HCT116 (cell line): Measurements from ENCODE around the gene FAM118A. TPM values are rescaled to one million over a fixed set of nuclear protein-coding genes. Genes with fewer than 3 reads are reported as not detected.
"Not testable (repeated sequence)": the region's sequence is repeated elsewhere in the genome, so short reads cannot be mapped to it uniquely, and the experiment has no call there.

Experiments
- ATAC-seq: fragments of 200-7000 bp; cut with Tn5 transposase; 2 replicates; pipeline ENCODE4 v1.9.1; 2020; ENCODE audit warnings: mild to moderate bottlenecking, moderate library complexity
- BruUV-seq: library from RNA; stranded (reverse); fragments of 400-500 nt; replicated peaks from 2 replicates; lab custom pipeline; 2021; lab: Mats Ljungman, UMichigan
- CTCF ChIA-PET: fragments of 300-600 bp; sonication (Branson Sonifier 250); formaldehyde crosslinking; loops from one replicate; lab custom pipeline; 2021; ENCODE audit warnings: antibody characterized with exemption; lab: Charles Lee
- POLR2A ChIA-PET: fragments of 300-600, 350-600 bp; sonication (Branson Sonifier 250); formaldehyde crosslinking; loops from one replicate; lab custom pipeline; 2021; ENCODE audit warnings: antibody characterized with exemption; lab: Charles Lee
- RAD21 ChIA-PET, 2 experiments: fragments of 300-600 bp; sonication (Branson Sonifier 250); formaldehyde crosslinking; loops; one replicate each; lab custom pipeline; 2023; ENCODE audit warnings: low total read pairs in 2 of 2; ENCODE audit not compliant: uncharacterized antibody in 2 of 2, unreplicated experiment in 2 of 2, low non-redundant PET in 1 of 2; lab: Charles Lee
- DNase-seq: peaks from one replicate; pipeline ENCODE4 v3.0.0-alpha.2; 2010; ENCODE audit warnings: low read depth, low spot score
- H2AFZ ChIP-seq: fragments of 200-600 bp; shearing (Covaris generic), sonication (generic); 2 replicates; pipeline ENCODE4 v1.6.1; 2017; ENCODE audit warnings: low read depth, mixed run types, mixed read lengths, antibody characterized with exemption, low read length; ENCODE audit not compliant: poor library complexity, severe bottlenecking
- H3K27ac ChIP-seq: 2 replicates; pipeline ENCODE4 v1.5.1; 2012; ENCODE audit warnings: low read depth, low read length
- H3K27me3 ChIP-seq: fragments of 200-600 bp; sonication (generic); 2 replicates; pipeline ENCODE4 v1.6.1; 2016; ENCODE audit warnings: mixed run types, low read length, mixed read lengths; ENCODE audit not compliant: insufficient read depth
- H3K36me3 ChIP-seq, 2 experiments: fragments of 200-500 bp in 1 of 2; fragments of 200-600 bp in 1 of 2; sonication (Bioruptor generic) in 1 of 2; sonication (generic) in 1 of 2; 2 replicates each; pipeline versions ENCODE4 v1.5.1 to v1.6.1; 2014 to 2016; ENCODE audit warnings: low read length in 2 of 2, inconsistent platforms in 1 of 2, mixed read lengths in 1 of 2, mixed run types in 1 of 2; ENCODE audit not compliant: insufficient read depth in 2 of 2, control insufficient read depth in 1 of 2
- H3K4me1 ChIP-seq, 2 experiments: fragments of 200-600 bp in 1 of 2; sonication (generic) in 1 of 2; 2 replicates each; pipeline versions ENCODE4 v1.5.1 to v1.6.1; 2012 to 2017; ENCODE audit warnings: low read length in 2 of 2, inconsistent platforms in 1 of 2, mild to moderate bottlenecking in 1 of 2, mixed read lengths in 1 of 2, mixed run types in 1 of 2, moderate library complexity in 1 of 2; ENCODE audit not compliant: insufficient read depth in 2 of 2, control insufficient read depth in 1 of 2
- H3K4me2 ChIP-seq: fragments of 200-600 bp; sonication (generic); 2 replicates; pipeline ENCODE4 v1.6.1; 2017; ENCODE audit warnings: mixed run types, low read length, mixed read lengths
- H3K4me3 ChIP-seq, 2 experiments: fragments of 200-600 bp in 1 of 2; sonication (generic) in 1 of 2; replicated peaks in 1 of 2; 2 replicates each; pipeline ENCODE4 v1.5.1; 2011 to 2016; ENCODE audit warnings: low read length in 2 of 2, control low read depth in 1 of 2, low read depth in 1 of 2, mild to moderate bottlenecking in 1 of 2, mixed read lengths in 1 of 2, mixed run types in 1 of 2
- H3K79me2 ChIP-seq: fragments of 200-600 bp; sonication (generic); 2 replicates; pipeline ENCODE4 v1.6.1; 2017; ENCODE audit warnings: mild to moderate bottlenecking, mixed run types, low read length, moderate library complexity, mixed read lengths; ENCODE audit not compliant: insufficient read depth
- H3K9ac ChIP-seq: fragments of 200-600 bp; sonication (generic); 2 replicates; pipeline ENCODE4 v1.6.1; 2016; ENCODE audit warnings: low read length, mixed read lengths
- H3K9me2 ChIP-seq: fragments of 200-600 bp; sonication (generic), shearing (Covaris generic); 2 replicates; pipeline ENCODE4 v1.6.1; 2017; ENCODE audit warnings: mixed run types, mild to moderate bottlenecking, moderate library complexity; ENCODE audit not compliant: insufficient read depth
- H3K9me3 ChIP-seq, 2 experiments: fragments of 200-500 bp in 1 of 2; fragments of 200-600 bp in 1 of 2; sonication (Bioruptor generic) in 1 of 2; sonication (generic) in 1 of 2; 2 replicates each; pipeline ENCODE4 v1.6.1; 2014 to 2017; ENCODE audit warnings: low read length in 2 of 2, mixed read lengths in 2 of 2, inconsistent platforms in 1 of 2, low read depth in 1 of 2, mild to moderate bottlenecking in 1 of 2, mixed run types in 1 of 2, moderate library complexity in 1 of 2; ENCODE audit not compliant: control insufficient read depth in 1 of 2, insufficient read depth in 1 of 2
- H4K20me1 ChIP-seq: fragments of 200-600 bp; sonication (generic), shearing (Covaris generic); 2 replicates; pipeline ENCODE4 v1.6.1; 2017; ENCODE audit warnings: mixed run types, mild to moderate bottlenecking, moderate library complexity; ENCODE audit not compliant: insufficient read depth
- CBX3 ChIP-seq: IDR thresholded peaks from 2 replicates; pipeline ENCODE4 v1.6.1; 2012; ENCODE audit warnings: low read depth
- CEBPB ChIP-seq: IDR thresholded peaks from 2 replicates; pipeline ENCODE4 v1.6.1; 2012; ENCODE audit warnings: low read depth
- EGR1 ChIP-seq: IDR thresholded peaks from 2 replicates; pipeline ENCODE4 v1.6.1; 2012; ENCODE audit warnings: low read depth
- ELF1 ChIP-seq: IDR thresholded peaks from 2 replicates; pipeline ENCODE4 v1.6.1; 2012; ENCODE audit warnings: low read depth, borderline replicate concordance
- EZH2 ChIP-seq: fragments of 200-600 bp; sonication (generic); IDR thresholded peaks from 2 replicates; pipeline ENCODE4 v1.6.1; 2017; ENCODE audit warnings: antibody characterized with exemption, mixed run types
- EZH2phosphoT487 ChIP-seq: fragments of 200-600 bp; IDR thresholded peaks from 2 replicates; pipeline ENCODE4 v1.6.1; 2018; ENCODE audit warnings: antibody characterized with exemption, borderline replicate concordance
- JUND ChIP-seq: IDR thresholded peaks from 2 replicates; pipeline ENCODE4 v1.6.1; 2012
- POLR2A ChIP-seq: IDR thresholded peaks from 2 replicates; pipeline ENCODE4 v1.7.0; 2011; ENCODE audit warnings: borderline replicate concordance; ENCODE audit not compliant: insufficient read depth, insufficient read length; ENCODE audit errors: extremely low read depth
- RAD21 ChIP-seq: IDR thresholded peaks from 2 replicates; pipeline ENCODE4 v1.6.1; 2012; ENCODE audit warnings: low read depth, mild to moderate bottlenecking
- SP1 ChIP-seq: IDR thresholded peaks from 2 replicates; pipeline ENCODE4 v1.6.1; 2012; ENCODE audit warnings: low read depth
- SRF ChIP-seq: IDR thresholded peaks from 2 replicates; pipeline ENCODE4 v1.6.1; 2012; ENCODE audit warnings: low read depth
- ZFX ChIP-seq: fragments of 450-650 bp; IDR thresholded peaks from 2 replicates; pipeline ENCODE4 v1.6.1; 2017
- ZNF274 ChIP-seq: fragments of 200-500 bp; sonication (Bioruptor generic); IDR thresholded peaks from 2 replicates; pipeline ENCODE4 v1.6.1; 2014; ENCODE audit warnings: mild to moderate bottlenecking, low read depth, low read length, inconsistent platforms
- intact Hi-C: fragments of 100-400 bp; cut with micrococcal nuclease; formaldehyde crosslinking; loops from 2 replicates; pipeline ENCODE4 v1.10.0; 2022
- total RNA-seq: library from RNA; stranded (reverse); gene quantifications from one replicate; pipeline ENCODE4 v1.2.1, GENCODE V29; 2021; ENCODE audit not compliant: unreplicated experiment
- TF ChIP-seq, protein P1 (sequence below): IDR thresholded peaks from 2 replicates; pipeline ENCODE4 v1.6.1; 2011; ENCODE audit warnings: mild to moderate bottlenecking, low read length, moderate library complexity; ENCODE audit not compliant: insufficient replicate concordance; ENCODE audit errors: extremely low read depth
- TF ChIP-seq, protein P2 (sequence below): IDR thresholded peaks from 2 replicates; pipeline ENCODE4 v1.6.1; 2012; ENCODE audit warnings: low read depth
- TF ChIP-seq, protein P3 (sequence below): IDR thresholded peaks from 2 replicates; pipeline ENCODE4 v1.6.1; 2012

The FAM118A gene
- total RNA-seq, 1 experiment from 2014 or later = 43.2 TPM

DNA sequence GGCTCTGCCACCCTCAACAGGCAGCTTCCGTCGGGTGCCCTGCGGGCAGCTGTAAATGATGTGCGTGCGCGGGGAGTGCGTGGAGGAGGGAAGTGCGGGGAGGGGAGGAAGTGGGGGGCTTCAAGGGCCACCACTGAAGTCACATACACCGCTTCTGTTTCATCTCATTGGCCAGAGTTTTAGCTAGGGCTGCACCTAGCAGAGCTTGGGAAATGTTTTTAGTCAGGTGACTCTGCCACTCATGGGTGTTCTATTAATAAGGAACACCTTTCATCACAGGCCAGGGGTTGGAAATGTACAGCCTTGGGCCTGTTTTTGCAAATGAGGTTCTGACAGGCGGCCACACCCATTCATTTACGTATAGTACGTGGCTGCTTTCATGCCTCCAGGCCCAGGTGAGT, 14.6 kb downstream of the FAM118A start:
- ChIA-PET RAD21 (no interaction called here), POLR2A (no interaction called here), CTCF (no interaction called here)
- intact Hi-C loops = no loop called here
- H4K20me1 ChIP-seq = no peaks in the 10 kb centered on the region; the same call in 1 of the 2 replicates
- H3K4me1 ChIP-seq = no peaks in the 10 kb centered on the region
- H3K36me3 ChIP-seq = peaks cover 24 to 26% of the 10 kb centered on the region in 2 experiments; a peak in 3 of 4 replicates
- TF ChIP-seq RAD21 (no peak), CBX3 (no peak), CEBPB (no peak), ZFX (no peak), POLR2A (no peak), EGR1 (no peak), ELF1 (no peak), SP1 (no peak), EZH2 (no peak), EZH2phosphoT487 (no peak), SRF (no peak), ZNF274 (no peak), JUND (no peak)
- TF ChIP-seq, protein P1, sequence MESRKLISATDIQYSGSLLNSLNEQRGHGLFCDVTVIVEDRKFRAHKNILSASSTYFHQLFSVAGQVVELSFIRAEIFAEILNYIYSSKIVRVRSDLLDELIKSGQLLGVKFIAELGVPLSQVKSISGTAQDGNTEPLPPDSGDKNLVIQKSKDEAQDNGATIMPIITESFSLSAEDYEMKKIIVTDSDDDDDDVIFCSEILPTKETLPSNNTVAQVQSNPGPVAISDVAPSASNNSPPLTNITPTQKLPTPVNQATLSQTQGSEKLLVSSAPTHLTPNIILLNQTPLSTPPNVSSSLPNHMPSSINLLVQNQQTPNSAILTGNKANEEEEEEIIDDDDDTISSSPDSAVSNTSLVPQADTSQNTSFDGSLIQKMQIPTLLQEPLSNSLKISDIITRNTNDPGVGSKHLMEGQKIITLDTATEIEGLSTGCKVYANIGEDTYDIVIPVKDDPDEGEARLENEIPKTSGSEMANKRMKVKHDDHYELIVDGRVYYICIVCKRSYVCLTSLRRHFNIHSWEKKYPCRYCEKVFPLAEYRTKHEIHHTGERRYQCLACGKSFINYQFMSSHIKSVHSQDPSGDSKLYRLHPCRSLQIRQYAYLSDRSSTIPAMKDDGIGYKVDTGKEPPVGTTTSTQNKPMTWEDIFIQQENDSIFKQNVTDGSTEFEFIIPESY = no peak
- TF ChIP-seq, protein P2, sequence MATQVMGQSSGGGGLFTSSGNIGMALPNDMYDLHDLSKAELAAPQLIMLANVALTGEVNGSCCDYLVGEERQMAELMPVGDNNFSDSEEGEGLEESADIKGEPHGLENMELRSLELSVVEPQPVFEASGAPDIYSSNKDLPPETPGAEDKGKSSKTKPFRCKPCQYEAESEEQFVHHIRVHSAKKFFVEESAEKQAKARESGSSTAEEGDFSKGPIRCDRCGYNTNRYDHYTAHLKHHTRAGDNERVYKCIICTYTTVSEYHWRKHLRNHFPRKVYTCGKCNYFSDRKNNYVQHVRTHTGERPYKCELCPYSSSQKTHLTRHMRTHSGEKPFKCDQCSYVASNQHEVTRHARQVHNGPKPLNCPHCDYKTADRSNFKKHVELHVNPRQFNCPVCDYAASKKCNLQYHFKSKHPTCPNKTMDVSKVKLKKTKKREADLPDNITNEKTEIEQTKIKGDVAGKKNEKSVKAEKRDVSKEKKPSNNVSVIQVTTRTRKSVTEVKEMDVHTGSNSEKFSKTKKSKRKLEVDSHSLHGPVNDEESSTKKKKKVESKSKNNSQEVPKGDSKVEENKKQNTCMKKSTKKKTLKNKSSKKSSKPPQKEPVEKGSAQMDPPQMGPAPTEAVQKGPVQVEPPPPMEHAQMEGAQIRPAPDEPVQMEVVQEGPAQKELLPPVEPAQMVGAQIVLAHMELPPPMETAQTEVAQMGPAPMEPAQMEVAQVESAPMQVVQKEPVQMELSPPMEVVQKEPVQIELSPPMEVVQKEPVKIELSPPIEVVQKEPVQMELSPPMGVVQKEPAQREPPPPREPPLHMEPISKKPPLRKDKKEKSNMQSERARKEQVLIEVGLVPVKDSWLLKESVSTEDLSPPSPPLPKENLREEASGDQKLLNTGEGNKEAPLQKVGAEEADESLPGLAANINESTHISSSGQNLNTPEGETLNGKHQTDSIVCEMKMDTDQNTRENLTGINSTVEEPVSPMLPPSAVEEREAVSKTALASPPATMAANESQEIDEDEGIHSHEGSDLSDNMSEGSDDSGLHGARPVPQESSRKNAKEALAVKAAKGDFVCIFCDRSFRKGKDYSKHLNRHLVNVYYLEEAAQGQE = no peak
- TF ChIP-seq, protein P3, sequence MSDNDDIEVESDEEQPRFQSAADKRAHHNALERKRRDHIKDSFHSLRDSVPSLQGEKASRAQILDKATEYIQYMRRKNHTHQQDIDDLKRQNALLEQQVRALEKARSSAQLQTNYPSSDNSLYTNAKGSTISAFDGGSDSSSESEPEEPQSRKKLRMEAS = no peak
- ATAC-seq = no peak
- DNase-seq = no peak
- no peak overlapping the region for H3K4me3 ChIP-seq
- H3K4me2 ChIP-seq = no peak overlapping the region
- H3K9me2 ChIP-seq = no peaks in the 10 kb centered on the region
- peaks cover 52% of the 10 kb centered on the region for H3K79me2 ChIP-seq
- no peaks in the 10 kb centered on the region for H3K27me3 ChIP-seq
- no peak overlapping the region for H2AFZ ChIP-seq
- BruUV-seq = no TSS peak
- no peak overlapping the region for H3K9ac ChIP-seq
- no peaks in the 10 kb centered on the region for H3K9me3 ChIP-seq
- H3K27ac ChIP-seq = no peak overlapping the region

DNA sequence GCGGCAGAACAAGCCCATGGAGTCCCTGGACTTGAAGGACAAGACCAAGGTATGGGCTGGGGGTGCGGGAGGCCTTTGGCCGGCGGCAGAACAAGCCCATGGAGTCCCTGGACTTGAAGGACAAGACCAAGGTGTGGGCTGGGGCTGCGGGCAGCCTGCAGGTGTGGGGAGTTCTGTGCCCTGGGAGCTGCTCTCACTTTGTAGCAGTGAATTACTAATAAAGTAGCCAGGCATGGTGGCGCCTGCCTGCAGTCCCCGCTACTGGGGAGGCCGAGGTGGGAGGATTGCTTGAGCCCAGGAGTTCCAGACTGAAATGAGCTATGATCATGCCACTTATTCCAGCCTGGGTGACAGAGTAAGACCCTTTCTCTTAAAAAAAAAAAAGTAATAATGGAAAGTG, 18.5 kb downstream of the FAM118A start:
- BruUV-seq, H4K20me1 ChIP-seq, POLR2A ChIA-PET, H3K9me3 ChIP-seq, H2AFZ ChIP-seq, H3K27me3 ChIP-seq, H3K4me2 ChIP-seq, H3K4me3 ChIP-seq, CTCF ChIA-PET, ATAC-seq, H3K27ac ChIP-seq, H3K9ac ChIP-seq, H3K9me2 ChIP-seq, RAD21 ChIA-PET, H3K4me1 ChIP-seq, DNase-seq, intact Hi-C loops: not testable (repeated sequence)
- peaks cover 14 to 30% of the 10 kb centered on the region in 2 experiments; a peak in 3 of 4 replicates for H3K36me3 ChIP-seq
- H3K79me2 ChIP-seq = peaks cover 17% of the 10 kb centered on the region; the same call in 1 of the 2 replicates
